Caki2 (cell line): Measurements from ENCODE around the gene PRR23C. TPM values are rescaled to one million over a fixed set of nuclear protein-coding genes. Genes with fewer than 3 reads are reported as not detected.

Source experiments
- DNase-seq: peaks from one replicate; pipeline ENCODE4 v3.0.0-alpha.2; 2015; ENCODE audit warnings: low read depth
- in situ Hi-C: cut with HindIII; loops from 2 replicates; pipeline ENCODE4 v1.10.0; 2016; ENCODE audit warnings: low sequenced_read_pairs, low pct_unique_long_range_greater_than_20kb, mixed read lengths
- total RNA-seq: library from RNA; depleted of rRNA; stranded (reverse); fragments of >200 nt; shearing (Covaris generic); gene quantifications from 2 replicates; pipeline ENCODE4 v1.2.3, GENCODE V29; 2014; ENCODE audit warnings: low replicate concordance; rRNA removed

The PRR23C gene
- total RNA-seq, 1 experiment from 2014 or later: not detected

DNA sequence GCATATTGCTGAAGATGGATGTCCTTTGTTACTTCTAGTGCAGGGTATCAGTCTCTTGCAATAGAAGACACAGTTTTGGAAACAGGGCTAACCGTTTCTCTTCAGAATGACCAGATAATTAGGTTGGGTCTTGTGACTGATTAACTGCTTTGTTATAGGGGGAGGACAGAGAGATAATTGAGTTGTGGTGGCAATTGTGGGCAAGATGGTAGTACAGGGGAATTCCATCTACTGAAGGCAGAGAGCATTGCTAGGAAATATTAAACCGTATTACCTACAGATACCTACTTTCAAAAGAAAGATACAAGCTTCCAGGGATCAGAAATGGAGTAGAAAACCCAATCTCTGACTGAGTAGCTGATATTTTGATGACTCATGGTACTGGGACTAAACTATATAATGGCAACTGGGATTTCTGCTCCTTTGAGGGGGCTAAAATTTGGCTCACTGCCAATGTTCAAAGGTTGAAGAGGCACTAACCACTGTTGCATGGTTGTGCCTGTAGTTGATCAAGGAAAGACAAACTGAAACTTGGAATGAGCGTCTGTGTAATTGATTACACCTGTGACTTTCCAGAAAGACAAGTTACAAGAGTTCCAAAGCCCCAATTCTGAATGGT, 28.2 kb downstream of the PRR23C start:
- DNase-seq: no peak
- in situ Hi-C loops: no loop called here

- no peak for DNase-seq
- in situ Hi-C loops: no loop called here
Measured at GRCh38 chr3:139006051-139006716, 38.5 kb downstream of the PRR23C start, which contains the start of gene PRR23A. Gene PRR23A (minus strand): TSS chr3:139006268. CDS start chr3:139006268, 0 bp downstream.

DNA sequence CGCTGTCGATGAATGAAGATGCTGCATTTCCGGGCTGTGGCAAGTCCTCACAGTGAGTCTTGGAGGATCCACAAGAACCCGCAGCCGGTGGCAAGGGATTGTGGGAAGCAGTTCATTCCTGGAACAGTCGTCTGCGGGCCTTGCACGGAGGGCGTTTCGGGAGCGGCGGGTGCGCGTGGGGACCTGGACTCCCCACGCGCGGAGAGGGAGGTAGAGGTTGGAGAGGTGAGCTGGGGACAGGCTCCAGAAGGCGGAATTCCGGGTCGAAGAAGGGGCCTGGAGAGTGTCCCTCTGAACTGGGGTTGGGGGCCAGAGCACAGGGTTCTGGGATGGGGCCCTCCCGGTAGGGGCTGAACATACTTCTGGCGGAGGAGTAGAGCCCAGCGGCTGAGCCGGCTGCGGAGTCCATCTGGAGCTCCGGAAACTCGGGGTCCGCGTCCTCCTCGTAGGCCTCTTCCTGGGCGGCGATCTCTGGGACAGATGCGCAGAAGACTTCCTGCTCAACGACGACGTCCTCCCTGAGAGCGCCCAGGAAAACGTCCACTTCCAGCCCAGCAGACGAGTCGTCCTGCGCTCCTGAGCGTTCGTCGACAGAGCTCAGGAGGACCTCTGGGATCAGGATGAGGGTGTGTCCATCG, 39.2 kb downstream of the PRR23C start:
- DNase-seq: no peak

GRCh38 chr3:138995706-138996105, 49.0 kb downstream of the PRR23C start:
- in situ Hi-C loops: no loop called here

More for the DNA sequence above, 39.2 kb downstream of the PRR23C start:
- in situ Hi-C loops: no loop called here

More at GRCh38 chr3:138995706-138996105, 49.0 kb downstream of the PRR23C start:
- no peak for DNase-seq

Other genes starting within 250 kb of the PRR23C start
- gene PIK3CB, start 210.0 kb downstream of the PRR23C start, total RNA-seq: 26.0 and 29.4 TPM in 2 replicates
- gene FOXL2, start 97.8 kb downstream of the PRR23C start, total RNA-seq: not detected in 2 replicates
- 0.78 and 1.4 TPM in 2 replicates for gene FOXL2NB, start 97.7 kb downstream of the PRR23C start, total RNA-seq
- gene PRR23A, start 38.6 kb downstream of the PRR23C start, total RNA-seq: not detected in 2 replicates
- gene PRR23B, start 24.0 kb downstream of the PRR23C start, total RNA-seq: not detected in 2 replicates